ENCODE results near the gene ACOX2.

DNA sequence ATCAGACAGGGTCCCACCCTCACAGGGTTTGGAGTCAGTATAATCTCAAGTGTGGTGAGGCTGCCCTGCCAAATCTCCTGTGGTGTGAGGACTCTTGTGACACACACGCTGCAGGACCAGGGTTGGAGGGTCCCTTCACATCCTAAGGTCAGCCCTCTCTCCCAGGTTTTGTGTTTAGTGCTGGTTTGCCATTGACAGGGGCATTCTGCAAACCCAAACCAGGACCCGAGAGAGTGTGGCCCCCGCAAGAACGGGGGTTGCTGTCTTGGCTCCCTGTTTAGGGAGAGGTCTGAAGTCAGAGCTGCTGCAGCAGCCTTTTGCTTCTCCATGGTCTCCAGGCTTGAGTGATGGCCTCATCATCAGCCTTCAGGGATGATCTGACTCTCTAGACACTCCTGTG, 25.5 kb upstream of the ACOX2 start:
- TF ChIP-seq HHEX (CRISPR knock-in tag; IDR thresholded peaks at IDR 0.05) (no peak), ZNF589 (CRISPR knock-in tag; conservative IDR thresholded peaks at IDR 0.05) (no peak), TAF1 (CRISPR knock-in tag; IDR thresholded peaks at IDR 0.05) (no peak), SRY (CRISPR knock-in tag; IDR thresholded peaks at IDR 0.05) (no peak), STAT5B (CRISPR knock-in tag; IDR thresholded peaks at IDR 0.05) (no peak), ZNF160 (CRISPR knock-in tag; IDR thresholded peaks at IDR 0.05) (no peak)
- TF ChIP-seq, protein P1, sequence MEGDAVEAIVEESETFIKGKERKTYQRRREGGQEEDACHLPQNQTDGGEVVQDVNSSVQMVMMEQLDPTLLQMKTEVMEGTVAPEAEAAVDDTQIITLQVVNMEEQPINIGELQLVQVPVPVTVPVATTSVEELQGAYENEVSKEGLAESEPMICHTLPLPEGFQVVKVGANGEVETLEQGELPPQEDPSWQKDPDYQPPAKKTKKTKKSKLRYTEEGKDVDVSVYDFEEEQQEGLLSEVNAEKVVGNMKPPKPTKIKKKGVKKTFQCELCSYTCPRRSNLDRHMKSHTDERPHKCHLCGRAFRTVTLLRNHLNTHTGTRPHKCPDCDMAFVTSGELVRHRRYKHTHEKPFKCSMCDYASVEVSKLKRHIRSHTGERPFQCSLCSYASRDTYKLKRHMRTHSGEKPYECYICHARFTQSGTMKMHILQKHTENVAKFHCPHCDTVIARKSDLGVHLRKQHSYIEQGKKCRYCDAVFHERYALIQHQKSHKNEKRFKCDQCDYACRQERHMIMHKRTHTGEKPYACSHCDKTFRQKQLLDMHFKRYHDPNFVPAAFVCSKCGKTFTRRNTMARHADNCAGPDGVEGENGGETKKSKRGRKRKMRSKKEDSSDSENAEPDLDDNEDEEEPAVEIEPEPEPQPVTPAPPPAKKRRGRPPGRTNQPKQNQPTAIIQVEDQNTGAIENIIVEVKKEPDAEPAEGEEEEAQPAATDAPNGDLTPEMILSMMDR (CRISPR knock-in tag; IDR thresholded peaks at IDR 0.05) = no peak
